Muscle layer of duodenum (tissue), 2 donors: Measurements from ENCODE around the gene GUCY2D.

Source experiments
- H3K27ac ChIP-seq: one replicate; pipeline ENCODE4 v1.7.0; 2013; ENCODE audit warnings: mild to moderate bottlenecking, low read length
- H3K27me3 ChIP-seq: one replicate; pipeline ENCODE4 v1.7.0; 2013; ENCODE audit warnings: low read depth, mild to moderate bottlenecking, control low read depth, low read length
- H3K36me3 ChIP-seq, 2 donors: one replicate each; pipeline ENCODE4 v1.7.0; 2013; ENCODE audit warnings: low read length in 2 of 2, control low read depth in 1 of 2, mild to moderate bottlenecking in 1 of 2; ENCODE audit not compliant: insufficient read depth in 2 of 2, control insufficient read depth in 1 of 2
- H3K4me1 ChIP-seq, 2 donors: one replicate each; pipeline ENCODE4 v1.7.0; 2013; ENCODE audit warnings: low read length in 2 of 2, mild to moderate bottlenecking in 2 of 2, control low read depth in 1 of 2, moderate library complexity in 1 of 2; ENCODE audit not compliant: insufficient read depth in 2 of 2, control insufficient read depth in 1 of 2
- H3K4me3 ChIP-seq, 2 donors: one replicate each; pipeline ENCODE4 v1.7.0; 2013; ENCODE audit warnings: low read length in 2 of 2, low read depth in 1 of 2, mild to moderate bottlenecking in 1 of 2
- H3K9me3 ChIP-seq, 2 donors: one replicate each; pipeline ENCODE4 v1.7.0; 2013; ENCODE audit warnings: low read length in 2 of 2, control low read depth in 1 of 2, mild to moderate bottlenecking in 1 of 2; ENCODE audit not compliant: control insufficient read depth in 1 of 2
- donor health status: healthy.

The GUCY2D gene

DNA sequence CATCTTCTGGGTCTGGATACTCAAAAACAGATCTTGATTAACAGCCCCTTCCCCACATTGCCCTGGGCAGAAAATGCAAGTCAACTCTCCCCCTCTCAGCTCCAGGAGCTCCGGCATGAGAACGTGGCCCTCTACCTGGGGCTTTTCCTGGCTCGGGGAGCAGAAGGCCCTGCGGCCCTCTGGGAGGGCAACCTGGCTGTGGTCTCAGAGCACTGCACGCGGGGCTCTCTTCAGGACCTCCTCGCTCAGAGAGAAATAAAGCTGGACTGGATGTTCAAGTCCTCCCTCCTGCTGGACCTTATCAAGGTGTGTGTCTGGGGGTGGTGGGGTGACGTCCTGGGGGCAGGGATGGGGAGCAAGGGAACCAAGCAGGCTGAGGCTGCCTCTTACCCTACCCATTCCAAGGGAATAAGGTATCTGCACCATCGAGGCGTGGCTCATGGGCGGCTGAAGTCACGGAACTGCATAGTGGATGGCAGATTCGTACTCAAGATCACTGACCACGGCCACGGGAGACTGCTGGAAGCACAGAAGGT, 9.7 kb downstream of the GUCY2D start:
- no peaks in the 10 kb centered on the region for H3K9me3 ChIP-seq
- peaks cover 0 to 13% of the 10 kb centered on the region in 2 donors for H3K4me1 ChIP-seq
- H3K27me3 ChIP-seq = peaks cover 13% of the 10 kb centered on the region
- no peak overlapping the region for H3K4me3 ChIP-seq
- H3K36me3 ChIP-seq = no peaks in the 10 kb centered on the region
- no peak overlapping the region for H3K27ac ChIP-seq

DNA sequence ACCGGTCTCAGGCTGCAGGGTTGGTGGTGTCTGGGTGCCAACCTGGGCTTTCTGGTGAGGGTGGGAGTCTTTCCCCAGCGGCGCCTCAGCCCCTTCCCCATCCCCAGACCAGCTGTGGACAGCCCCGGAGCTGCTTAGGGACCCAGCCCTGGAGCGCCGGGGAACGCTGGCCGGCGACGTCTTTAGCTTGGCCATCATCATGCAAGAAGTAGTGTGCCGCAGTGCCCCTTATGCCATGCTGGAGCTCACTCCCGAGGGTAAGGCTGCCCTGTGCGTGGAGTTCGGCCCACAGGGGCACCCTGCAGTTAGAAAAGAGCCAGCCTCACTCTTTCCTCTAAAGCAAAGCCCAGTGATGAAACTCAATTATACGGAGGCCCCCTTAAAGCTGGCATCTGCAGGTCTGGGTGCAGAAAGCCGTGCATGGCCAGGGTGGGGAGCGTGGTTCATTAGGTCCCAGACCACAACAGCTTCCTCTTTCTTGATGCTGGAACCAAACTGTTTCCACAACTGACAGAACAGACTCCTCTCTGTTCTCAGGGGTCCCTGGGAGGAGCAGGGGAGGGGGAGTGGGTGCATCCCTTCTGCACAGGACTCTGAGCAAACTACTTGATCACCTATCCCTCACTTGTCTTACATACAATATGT, 10.7 kb downstream of the GUCY2D start:
- Histone ChIP-seq H3K36me3 (no peaks in the 10 kb centered on the region), H3K4me3 (no peak overlapping the region), H3K9me3 (no peaks in the 10 kb centered on the region), H3K27me3 (peaks cover 13% of the 10 kb centered on the region), H3K4me1 (peaks cover 0 to 13% of the 10 kb centered on the region in 2 donors), H3K27ac (no peak overlapping the region)

- Histone ChIP-seq H3K36me3 (no peaks in the 10 kb centered on the region), H3K4me3 (no peak overlapping the region), H3K27me3 (peaks cover 13% of the 10 kb centered on the region), H3K9me3 (no peaks in the 10 kb centered on the region), H3K27ac (no peak overlapping the region), H3K4me1 (peaks cover 0 to 13% of the 10 kb centered on the region in 2 donors)
Observed at GRCh38 chr17:8013731-8014557, 11.5 kb downstream of the GUCY2D start.

GRCh38 chr17:8014558-8014850, 12.1 kb downstream of the GUCY2D start:
- H3K9me3 ChIP-seq = no peaks in the 10 kb centered on the region
- peaks cover 13% of the 10 kb centered on the region for H3K27me3 ChIP-seq

DNA sequence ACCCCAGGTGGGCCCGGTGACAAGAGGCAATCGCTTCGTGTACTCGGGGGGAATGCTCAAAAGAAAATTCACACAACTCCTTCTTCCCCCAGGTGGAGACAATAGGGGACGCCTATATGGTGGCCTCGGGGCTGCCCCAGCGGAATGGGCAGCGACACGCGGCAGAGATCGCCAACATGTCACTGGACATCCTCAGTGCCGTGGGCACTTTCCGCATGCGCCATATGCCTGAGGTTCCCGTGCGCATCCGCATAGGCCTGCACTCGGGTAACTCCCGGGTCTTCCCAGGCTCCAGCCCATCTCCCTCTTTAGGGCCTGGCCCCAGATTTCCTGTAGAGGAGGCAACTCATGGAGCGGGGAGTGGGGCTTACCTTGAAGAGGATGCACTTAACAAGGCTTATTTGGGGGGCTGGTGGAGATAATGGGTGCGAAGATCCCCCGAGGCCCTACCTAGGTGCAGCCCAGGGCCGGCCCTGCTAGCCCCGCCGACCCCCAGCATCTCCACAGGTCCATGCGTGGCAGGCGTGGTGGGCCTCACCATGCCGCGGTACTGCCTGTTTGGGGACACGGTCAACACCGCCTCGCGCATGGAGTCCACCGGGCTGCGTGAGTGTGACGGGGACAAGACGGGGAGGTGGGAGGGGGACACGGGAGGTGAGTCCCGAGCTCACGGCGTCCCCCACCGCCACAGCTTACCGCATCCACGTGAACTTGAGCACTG, 13.0 kb downstream of the GUCY2D start:
- peak overlapping the region; percentile 48 to 50 for H3K4me3 ChIP-seq
- peaks cover 0 to 13% of the 10 kb centered on the region in 2 donors for H3K4me1 ChIP-seq
- no peaks in the 10 kb centered on the region for H3K9me3 ChIP-seq
- no peaks in the 10 kb centered on the region for H3K36me3 ChIP-seq
- peaks cover 13% of the 10 kb centered on the region for H3K27me3 ChIP-seq
- no peak overlapping the region for H3K27ac ChIP-seq

More at GRCh38 chr17:8014558-8014850, 12.1 kb downstream of the GUCY2D start:
- H3K4me3 ChIP-seq = no peak overlapping the region
- peaks cover 0 to 13% of the 10 kb centered on the region in 2 donors for H3K4me1 ChIP-seq
- H3K36me3 ChIP-seq = no peaks in the 10 kb centered on the region
- no peak overlapping the region for H3K27ac ChIP-seq

- Histone ChIP-seq H3K9me3 (no peaks in the 10 kb centered on the region), H3K27ac (no peak overlapping the region), H3K27me3 (peaks cover 13% of the 10 kb centered on the region), H3K36me3 (no peaks in the 10 kb centered on the region), H3K4me3 (peak overlapping the region; percentile 48 to 50), H3K4me1 (peaks cover 0 to 13% of the 10 kb centered on the region in 2 donors)
Observed at GRCh38 chr17:8015957-8016631, 13.7 kb downstream of the GUCY2D start.

DNA sequence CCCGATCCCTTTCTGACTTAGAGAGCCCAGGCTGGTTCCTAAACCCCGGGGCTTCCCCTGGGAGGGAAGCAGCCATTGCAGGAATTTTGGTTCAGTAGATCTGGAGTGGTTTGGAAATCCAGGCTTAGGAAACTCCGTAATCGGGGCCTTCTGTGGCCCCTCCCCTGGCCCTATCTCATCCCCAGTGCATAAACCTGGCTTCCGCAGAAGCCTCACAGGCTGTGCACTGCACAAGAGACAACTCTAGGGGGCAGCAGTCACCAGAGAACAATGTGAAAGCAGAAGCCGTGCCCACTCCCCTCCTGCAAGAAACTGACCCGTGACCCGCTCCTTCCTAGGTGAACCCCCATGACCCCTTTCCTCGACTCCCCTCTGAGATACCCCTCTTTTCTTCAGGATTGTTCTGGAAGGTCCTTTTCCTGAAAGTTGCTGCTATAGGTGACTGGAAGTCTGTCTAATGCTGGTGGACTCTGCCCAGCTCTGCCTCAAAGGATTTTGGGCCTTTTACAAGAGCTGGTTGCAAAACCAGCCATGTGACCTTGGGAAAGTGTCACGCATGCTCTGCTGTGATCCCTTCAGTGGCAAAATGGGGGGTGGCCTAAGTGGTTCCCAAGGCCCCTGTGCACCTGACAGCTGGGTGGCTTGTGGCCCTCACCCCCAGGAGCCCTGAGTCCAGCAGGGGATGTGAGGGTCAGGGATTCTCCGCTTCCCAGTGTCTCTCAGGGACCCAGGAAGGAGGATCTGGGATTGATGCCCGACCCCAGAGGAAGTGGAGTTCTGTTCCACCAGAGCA, 14.4 kb downstream of the GUCY2D start:
- Histone ChIP-seq H3K27me3 (peaks cover 13% of the 10 kb centered on the region), H3K9me3 (no peaks in the 10 kb centered on the region), H3K27ac (no peak overlapping the region), H3K36me3 (no peaks in the 10 kb centered on the region), H3K4me1 (peaks cover 0 to 13% of the 10 kb centered on the region in 2 donors), H3K4me3 (peak overlapping the region; percentile 48 to 50)

DNA sequence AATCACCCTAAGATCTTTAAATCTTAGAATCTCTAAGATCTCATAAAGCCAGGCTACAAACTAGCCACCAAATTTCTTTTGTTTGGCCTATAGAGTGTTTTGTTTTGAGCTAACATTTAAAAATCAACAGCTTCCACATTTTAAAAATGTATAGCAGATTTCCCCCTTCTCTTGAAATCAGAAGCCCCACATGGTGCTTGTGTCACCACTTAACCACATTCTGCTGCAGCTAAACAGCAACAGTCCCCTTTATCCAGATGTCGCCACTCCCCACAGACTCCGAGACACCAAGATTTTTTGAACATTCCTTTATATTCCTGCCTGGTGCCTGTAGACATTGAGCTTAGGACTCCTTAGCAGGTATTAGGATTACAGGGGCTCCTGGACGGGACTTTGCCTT, 16.0 kb downstream of the GUCY2D start:
- no peaks in the 10 kb centered on the region for H3K36me3 ChIP-seq
- H3K4me1 ChIP-seq = peaks cover 0 to 13% of the 10 kb centered on the region in 2 donors
- no peak overlapping the region for H3K27ac ChIP-seq
- no peak overlapping the region for H3K4me3 ChIP-seq
- no peaks in the 10 kb centered on the region for H3K9me3 ChIP-seq
- peaks cover 13% of the 10 kb centered on the region for H3K27me3 ChIP-seq

DNA sequence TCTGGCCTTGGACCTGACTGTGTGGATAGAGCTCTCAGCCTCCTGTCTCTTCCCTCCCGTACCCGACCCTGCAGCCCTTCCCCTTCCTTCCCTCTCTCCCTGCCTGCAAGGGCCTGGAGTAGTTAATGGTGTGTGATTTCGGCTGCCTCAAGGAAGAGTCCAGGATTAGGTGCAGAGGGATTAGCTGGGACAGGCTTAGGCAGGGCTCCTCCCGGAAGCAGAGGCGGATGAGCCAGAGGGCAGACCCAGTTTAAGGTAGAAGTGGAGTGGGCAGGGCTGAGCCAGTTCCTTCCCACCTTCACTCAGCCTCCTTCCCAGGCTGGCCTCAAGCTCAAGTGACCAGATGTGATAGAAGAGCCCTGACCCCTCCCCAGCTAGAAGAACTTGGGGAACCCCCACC, 16.8 kb downstream of the GUCY2D start:
- H3K4me3 ChIP-seq = no peak overlapping the region
- no peak overlapping the region for H3K27ac ChIP-seq
- no peaks in the 10 kb centered on the region for H3K36me3 ChIP-seq
- no peaks in the 10 kb centered on the region for H3K9me3 ChIP-seq
- H3K4me1 ChIP-seq = peaks cover 0 to 13% of the 10 kb centered on the region in 2 donors
- peaks cover 10% of the 10 kb centered on the region for H3K27me3 ChIP-seq
